NCI-H146 treated with DMSO at 0.1 percent for 48 hours (cell line): Measurements from ENCODE around the gene THEMIS2.
"Not testable (repeated sequence)": the region's sequence is repeated elsewhere in the genome, so short reads cannot be mapped to it uniquely, and the experiment has no call there.

Experiments used
- DNase-seq: peaks from one replicate; lab custom pipeline; 2025; ENCODE audit not compliant: unreplicated experiment; lab: John Stamatoyannopoulos, UW

The THEMIS2 gene

DNA sequence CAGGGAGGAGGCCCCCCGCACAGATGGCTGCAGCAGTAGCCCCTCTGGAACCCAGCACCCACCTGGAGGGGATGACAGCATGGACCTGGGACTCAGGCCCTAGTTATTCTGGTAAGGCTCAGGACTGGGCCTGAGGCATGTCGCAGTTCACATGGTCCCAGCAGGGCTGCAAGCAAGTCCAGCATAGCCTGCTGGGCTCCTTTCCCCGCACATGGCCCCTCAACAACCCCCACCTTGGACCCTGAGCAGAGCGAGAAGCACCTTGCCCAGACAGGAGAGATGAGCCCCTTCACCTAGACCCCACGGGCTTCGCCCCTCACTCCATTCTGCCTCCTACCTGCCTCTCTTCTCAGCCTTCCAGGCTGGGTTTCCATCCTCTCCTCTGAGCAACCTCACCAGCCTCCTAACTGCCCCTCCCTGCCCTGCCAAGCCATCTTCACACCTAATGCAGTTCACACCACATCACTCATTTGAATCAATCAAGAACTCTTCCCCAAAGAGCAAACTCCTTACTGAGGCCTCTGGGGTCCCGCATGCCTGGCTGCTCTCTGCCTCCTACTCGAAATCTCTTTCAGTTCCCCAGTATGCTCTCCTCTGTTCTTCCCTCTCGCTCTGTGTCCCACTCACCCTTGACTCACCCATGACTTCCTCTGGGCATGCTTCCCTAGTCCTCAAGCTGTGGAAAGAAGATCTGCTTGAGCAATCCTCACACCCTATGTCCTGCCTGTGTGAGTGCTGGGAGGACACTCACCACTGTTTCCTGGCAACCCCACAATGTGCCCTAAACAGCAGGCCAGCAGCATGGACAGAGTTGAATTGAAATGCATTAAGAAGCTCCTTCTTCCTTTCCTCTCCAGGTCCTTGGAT is 9.4 kb upstream of the THEMIS2 start:
- DNase-seq, result no peak

DNA sequence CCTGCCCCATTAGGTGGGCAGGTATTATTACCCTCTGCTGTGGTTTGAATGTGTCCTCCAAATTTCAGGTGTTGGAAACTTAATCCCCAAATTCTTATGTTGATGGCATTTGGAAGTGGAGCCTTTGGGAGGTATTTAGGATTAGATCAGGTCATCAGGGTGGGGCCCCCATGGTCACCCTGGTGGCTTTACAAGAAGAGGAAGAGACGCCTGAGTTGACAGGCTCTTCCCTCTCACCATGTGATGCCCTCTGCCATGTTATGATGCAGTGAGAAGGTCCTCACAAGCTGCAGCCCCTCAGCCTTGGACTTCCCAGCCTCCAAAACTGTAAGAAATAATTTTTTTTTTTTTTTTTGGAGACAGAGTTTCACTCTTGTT is 8.8 kb upstream of the THEMIS2 start:
- DNase-seq, result no peak

DNA sequence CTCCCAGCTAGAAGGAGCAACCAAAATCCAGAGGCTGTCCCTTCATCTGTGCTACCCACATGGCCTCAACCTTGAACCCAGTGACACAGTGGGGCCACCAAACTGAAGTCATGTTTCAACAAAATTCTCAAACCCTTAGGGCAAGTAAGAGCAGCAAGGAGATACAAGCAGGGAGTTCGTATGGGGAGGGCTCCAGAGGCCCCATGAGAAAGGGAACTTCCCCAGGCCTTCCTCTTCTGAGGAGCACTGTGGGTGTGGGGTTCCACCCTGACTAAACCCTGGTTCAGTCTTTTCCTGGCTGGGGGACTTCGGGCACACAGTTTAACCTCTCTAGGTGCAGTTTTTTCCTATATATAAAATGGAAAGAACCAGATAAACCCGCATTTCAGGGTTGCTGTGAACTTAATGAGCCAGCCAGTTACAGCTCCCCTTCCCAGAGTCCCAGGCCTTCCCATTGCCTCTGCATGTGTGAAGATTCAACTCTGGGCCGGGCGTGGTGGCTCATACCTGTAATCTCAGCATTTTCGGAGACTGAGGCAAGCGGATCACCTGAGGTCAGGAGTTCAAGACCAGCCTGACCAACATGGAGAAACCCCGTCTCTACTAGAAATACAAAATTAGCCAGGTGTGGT is 8.0 kb upstream of the THEMIS2 start:
- DNase-seq, result no peak

DNA sequence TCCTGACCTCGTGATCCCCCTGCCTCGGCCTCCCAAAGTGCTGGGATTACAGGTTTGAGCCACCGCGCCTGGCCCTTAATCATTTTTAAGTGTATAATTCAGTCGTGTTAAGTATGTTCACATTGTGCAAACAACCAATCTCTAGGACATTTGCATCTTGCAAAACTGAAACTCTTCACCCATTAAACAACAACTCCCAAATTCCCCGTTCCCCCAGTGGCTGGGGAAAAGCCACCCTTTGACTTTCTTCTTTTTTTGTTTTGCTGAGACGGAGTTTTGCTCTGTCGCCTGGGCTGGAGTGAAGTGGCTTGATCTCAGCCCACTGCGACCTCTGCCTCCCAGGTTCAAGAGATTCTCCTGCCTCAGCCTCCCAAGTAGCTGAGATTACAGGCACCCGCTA is 6.5 kb upstream of the THEMIS2 start:
- no peak for DNase-seq

DNA sequence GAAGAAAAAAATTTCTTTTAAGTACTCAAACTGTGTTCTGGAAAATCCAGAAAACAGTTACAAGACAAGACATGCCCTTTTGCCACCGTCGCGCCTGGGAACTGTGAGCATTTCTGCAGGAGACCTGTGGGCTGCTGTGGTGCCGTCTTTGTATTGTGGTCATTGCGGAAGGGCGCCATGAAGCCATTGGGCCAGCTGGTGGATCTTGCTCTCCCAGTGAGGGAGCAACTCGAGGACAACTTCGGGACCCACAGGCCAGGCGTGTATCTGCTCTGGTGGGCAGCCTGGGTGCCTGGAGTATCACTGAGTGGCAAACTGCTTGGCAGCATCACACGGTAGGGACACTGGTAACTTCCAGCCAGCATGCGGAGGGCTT is 3.8 kb upstream of the THEMIS2 start:
- no peak for DNase-seq

DNA sequence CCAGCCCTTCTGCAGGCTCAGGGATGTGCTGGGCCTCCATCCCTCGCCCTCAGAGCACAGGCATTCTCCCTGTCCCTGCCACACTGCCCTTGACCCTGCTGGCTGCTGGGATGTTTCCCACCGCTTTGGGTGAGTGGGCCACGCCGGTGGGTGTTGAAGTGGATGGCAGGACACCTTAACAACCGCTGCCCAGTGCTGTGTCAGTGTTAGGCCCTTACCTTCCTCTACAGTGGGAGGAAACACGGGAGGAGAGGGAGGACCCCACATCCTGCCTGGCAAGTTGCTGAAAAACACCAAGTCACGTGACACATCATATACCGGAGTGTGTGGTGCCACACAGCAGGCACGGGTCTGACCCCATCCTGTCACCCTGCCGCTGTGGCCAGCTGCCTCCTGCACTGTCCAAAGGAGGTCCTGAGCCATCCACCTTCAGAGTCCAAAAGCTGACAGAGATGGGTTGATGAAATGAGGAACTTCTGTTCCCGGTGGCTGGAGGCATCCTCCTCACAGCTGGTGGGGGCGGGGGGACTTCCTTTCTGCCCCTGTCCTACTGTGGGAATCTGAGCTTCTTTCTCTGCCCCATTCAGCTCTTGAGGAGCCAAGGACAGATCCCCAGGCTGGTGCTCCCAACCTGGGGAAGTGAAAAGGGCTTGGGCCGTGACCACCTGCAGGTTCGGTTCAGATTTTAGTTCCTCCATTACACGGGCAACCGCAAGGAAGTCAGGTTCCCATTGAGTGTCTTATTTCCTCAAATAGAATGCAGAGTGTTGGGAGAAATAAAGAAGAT is 3.2 kb upstream of the THEMIS2 start:
- no peak for DNase-seq

DNA sequence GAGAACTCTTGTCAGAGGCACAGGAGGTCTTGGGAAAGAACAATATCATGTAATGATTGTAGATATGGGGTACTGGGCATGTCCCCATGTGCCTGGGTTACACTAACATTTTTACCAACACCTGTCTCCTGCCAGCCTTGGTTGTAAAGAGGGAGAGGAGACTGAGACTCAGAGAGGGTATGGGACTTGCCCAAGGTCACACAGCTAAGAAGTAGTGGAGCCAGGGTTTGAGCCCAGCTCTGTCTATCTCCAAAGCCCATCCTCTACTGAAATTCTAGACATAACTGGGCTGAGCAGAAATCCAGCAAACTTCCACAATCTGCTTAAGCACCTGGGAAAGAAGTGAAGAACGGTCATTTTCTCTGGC is 2.6 kb upstream of the THEMIS2 start:
- no peak for DNase-seq

DNA sequence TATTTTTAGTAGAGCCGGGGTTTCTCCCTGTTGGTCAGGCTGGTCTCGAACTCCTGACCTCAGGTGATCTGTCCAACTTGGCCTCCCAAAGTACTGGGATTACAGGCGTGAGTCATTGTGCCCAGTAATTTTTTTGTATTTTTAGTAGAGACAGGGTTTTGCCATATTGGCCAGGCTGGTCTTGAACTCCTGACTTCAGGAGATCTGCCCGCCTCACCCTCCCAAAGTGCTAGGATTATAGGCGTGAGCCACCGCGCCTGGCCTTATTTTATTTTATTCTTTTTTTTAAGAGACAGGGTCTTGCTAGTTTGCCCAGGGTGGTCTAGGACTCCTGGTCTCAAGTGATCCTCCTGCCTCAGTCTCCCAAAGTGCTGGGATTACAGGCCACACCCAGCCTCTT is 1.3 kb upstream of the THEMIS2 start:
- not testable (repeated sequence) for DNase-seq

DNA sequence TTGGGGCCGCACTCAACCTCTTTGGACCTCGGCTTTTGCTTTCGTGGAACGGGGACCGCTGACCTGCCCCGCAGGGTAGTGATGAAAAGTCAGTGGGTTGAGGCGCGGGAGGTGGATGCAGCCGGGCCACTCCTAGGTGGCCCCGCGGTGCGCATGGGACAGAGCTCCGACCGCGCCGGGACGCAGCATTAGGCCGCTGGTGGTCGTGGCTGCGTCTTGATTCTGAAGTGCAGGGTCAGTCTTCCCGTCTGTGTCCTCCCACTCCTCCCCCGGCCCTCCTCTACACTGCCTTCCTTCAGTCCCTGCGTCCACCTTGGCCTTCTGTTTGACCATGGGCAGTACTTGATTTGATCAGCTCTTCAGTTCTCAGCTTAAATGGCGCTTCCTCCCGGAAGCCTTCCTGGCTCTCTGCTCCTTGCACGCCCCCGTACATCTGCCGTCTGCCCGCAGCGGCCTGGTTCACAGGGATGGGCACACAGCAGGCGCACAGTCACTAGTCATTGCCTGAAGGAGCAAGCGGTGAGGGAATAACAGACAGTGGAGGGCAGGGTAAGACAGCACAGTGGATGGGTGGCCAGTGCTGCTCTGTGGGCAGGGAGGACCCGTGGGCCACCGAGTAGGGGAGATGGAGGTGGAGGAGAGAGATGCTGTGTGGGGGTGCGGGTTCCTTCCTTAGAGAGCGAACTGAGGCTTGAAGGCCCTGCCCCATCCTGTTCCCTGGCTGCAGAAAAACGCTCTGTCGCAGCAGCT is 633 bp downstream of the THEMIS2 start:
- no peak for DNase-seq

DNA sequence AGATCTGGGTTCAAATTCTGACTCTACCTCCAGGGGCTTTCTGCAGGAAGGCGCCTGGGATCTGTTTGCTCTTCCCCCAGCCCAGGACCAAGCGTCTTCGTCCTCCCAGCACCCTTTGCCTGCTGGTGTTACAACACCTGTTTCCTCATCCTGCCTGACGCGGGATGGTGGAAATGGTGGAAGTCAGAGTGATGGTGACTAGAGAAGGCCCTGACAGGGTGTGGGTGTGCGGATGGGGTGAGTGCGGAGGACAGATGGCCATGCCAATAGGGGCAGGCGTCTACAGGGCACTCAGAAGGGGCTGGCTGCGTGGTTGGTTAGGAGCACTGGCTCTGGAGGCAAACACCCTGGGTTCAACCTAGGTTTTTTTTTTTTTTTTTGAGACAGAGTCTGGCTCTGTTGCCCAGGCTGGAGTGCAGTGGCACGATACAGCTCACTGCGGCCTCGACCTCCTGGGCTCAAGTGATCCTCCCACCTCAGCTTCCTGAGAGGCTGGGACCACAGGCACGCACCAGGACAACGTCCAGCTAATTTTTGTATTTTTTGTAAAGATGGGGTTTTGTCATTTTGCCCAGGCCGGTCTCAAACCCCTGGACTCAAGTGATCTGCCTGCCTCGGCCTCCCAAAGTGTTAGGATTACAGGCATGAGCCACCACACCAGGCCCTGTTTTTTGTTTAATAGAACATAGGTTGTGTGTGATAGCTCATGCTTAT is 1.5 kb downstream of the THEMIS2 start:
- DNase-seq, result no peak

DNA sequence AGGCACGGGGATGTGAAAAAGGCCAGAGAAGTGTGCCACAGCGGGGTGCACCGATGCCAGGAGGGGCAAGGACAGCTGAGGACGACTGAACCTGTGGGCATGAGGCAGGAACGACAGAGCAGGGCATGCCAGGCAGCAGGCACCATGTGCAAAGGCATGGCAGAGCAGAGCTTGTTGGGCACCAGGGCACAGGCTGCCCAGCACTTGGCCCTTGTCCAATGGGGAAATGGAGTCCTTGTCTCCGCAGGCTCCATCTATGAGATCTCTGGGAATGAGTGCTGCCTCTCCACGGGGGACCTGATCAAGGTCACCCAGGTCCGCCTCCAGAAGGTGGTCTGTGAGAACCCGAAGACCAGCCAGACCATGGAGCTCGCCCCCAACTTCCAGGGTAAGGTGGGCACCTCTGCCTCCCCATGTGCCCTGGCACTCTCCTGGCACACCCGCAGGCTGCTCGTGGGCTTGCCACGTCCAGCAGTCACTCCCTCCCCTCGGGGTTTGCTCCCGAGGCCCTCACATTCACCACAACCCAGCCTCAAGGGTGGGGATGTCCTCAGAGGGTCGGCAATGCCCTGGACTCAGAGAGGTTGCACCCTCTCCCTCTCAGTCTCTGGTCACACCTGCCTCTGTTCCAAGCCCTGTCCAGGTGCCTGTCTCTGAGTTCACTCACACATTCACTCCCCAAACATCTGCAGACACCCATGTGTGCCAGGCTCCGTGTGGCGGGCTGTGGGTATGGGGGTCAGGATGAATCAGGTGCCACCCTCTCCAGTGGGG is 4.2 kb downstream of the THEMIS2 start:
- no peak for DNase-seq

DNA sequence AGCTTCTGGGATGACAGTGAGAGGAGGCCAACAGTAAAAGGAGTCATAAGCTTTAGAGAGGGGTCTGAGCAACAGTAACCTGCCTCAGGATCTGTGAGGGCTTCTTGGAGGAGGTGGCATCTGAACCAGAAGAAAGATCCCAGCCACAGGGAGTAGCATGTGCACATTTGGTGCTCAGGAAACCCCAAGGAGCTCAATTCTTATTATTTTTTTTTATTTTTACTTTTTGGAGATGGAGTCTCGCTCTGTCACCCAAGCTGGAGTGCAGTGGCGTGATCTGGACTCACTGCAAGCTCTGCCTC is 4.7 kb downstream of the THEMIS2 start:
- no peak for DNase-seq

DNA sequence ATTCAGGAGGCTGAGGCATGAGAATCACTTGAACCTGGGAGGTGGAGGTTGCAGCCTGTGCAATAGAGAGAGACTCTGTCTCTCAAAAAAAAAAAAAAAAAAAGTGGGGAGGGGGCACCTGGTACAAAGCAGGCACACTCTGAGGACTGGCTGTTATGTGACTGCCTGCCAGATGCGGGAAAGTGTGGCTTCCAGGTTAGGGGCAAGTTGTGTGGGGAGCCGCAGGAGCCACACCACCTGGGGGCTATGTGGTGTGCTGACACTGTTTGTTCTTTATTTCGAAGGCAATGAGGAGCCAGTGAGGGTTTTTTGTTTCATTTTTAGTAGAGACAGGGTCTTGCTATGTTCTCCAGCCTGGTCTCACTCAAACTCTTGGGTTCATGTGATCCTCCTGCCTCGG is 5.7 kb downstream of the THEMIS2 start:
- DNase-seq, result no peak

DNA sequence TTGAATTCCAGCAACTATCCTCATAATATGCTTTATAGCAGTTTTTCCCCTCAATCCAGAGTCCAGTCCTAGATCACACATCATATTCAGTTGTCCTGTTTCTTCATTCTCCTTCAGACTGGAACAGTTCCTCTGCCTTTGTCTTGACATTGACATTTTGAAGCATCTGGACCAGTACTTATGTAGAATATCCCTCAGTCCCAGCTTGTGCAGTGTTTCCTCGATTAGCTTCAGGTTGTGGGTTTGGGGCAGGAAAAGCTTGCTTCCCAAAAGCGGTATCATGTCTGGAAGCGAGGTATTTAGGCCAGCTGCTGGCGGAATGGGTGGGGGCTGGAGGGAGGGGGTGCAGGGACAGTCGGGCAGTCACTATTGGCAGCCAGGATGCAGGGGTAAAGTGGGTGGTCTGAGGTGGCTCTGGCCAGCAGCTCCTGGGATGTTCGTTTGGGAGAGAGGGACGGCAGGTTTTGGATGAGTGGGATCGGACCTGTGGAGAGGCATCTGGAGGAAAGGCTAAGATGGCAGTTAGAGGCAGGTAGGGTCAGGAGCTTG is 6.5 kb downstream of the THEMIS2 start:
- DNase-seq, result no peak

DNA sequence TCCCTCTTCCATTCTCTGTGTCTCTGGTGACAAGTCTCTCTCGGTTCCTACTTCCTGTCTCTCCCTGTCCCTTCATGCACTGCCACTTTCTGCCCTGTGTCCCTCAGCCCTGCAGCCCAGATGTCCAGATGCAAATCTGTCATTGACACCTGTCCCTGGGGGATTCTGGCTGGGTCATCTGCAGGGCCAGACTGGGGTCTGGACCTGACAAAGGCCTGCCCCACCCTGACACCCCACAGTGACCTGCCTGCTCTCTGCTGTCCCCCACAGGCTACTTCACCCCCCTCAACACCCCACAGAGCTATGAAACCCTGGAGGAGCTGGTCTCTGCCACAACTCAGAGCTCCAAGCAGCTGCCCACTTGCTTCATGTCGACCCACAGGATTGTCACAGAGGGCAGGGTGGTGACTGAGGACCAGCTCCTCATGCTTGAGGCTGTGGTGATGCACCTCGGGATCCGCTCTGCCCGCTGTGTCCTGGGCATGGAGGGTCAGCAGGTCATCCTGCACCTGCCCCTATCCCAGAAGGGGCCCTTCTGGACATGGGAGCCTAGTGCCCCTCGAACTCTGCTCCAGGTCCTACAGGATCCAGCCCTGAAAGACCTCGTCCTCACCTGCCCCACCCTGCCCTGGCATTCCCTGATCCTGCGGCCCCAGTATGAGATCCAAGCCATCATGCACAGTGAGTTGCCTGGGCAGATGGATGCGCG is 7.2 kb downstream of the THEMIS2 start:
- DNase-seq, result no peak

DNA sequence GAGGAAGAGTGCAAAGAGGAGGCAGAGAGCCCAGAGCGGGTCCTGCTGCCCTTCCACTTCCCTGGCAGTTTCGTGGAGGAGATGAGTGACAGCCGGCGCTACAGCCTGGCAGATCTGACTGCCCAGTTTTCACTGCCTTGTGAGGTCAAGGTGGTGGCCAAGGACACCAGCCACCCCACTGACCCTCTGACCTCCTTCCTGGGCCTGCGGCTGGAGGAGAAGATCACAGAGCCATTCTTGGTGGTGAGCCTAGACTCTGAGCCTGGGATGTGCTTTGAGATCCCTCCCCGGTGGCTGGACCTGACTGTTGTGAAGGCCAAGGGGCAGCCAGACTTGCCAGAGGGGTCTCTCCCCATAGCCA is 10.2 kb downstream of the THEMIS2 start:
- no peak for DNase-seq

DNA sequence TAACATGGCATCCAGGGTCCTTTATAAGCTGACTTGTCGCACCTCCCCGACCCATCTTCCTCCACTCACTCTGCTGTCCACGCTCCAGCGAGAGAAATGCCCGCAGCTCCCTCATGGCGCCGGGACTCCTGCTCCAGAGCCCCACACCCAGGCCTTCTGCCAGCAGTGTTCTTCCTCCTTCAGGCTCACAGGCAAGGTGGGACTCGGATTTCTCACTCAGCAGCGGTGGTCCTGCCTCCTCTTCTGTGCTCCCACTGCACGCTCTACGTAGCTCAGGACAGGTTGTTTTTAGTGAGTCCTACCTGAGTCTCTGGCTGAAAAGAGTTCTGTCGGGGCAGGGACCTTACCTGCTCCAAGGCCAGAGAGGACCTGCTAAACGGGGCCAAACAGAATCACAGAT is 11.2 kb downstream of the THEMIS2 start:
- DNase-seq, result no peak

DNA sequence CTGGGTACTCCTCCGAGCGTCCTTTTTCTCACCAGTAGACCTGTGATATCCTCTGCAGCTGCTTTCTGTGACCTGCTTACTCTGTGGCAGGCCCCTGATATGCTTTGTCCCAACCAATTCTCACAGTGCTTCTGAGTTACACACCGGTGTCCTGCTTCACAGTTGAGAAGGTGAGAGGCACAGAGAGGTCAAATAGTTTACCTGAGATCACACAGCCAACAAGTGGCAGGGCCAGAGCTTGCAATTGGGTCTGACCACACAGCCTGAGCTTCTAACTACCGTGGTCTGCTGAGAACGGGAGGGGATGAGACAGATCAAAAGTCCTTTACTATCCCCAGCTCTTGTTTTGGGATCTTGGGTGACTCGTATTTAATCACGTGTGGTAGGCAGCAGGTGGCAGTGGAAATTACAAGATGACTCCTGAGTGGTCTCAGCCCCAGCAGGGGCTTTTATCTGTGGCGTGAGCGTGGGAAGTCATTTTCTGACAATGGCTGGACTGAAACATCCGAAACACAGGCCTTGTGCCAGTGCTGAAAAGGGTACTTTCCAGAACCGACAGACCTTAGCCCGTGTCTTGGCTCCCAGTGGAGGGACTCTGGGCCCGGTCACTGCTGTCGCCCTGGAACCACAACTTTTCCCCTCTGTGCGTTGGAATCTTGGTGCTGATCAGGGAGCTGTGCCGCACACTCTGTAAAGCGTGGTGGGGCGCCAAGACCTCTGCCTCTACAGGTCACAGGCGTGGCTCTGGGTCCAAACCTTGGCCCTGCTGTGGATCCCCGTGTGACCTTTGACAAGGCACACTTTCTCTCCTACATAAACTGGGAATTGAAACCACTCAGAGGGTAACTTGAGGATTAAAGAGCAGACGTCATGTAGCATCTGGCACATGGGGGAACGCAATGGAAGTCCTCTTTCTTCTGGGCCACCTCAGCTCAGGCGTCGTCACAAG is 11.9 kb downstream of the THEMIS2 start:
- no peak for DNase-seq
